HCT116 (cell line): ENCODE data around the gene RNGTT. TPM values are rescaled to one million over a fixed set of nuclear protein-coding genes. Genes with fewer than 3 reads are reported as not detected.

ENCODE experiments used
- ATAC-seq: fragments of 200-7000 bp; cut with Tn5 transposase; 2 replicates; pipeline ENCODE4 v1.9.1; 2020; ENCODE audit warnings: mild to moderate bottlenecking, moderate library complexity
- BruUV-seq: library from RNA; stranded (reverse); fragments of 400-500 nt; replicated peaks from 2 replicates; lab custom pipeline; 2021; lab: Mats Ljungman, UMichigan
- CTCF ChIA-PET: fragments of 300-600 bp; sonication (Branson Sonifier 250); formaldehyde crosslinking; loops from one replicate; lab custom pipeline; 2021; ENCODE audit warnings: antibody characterized with exemption; lab: Charles Lee
- POLR2A ChIA-PET: fragments of 300-600, 350-600 bp; sonication (Branson Sonifier 250); formaldehyde crosslinking; loops from one replicate; lab custom pipeline; 2021; ENCODE audit warnings: antibody characterized with exemption; lab: Charles Lee
- RAD21 ChIA-PET, 2 experiments: fragments of 300-600 bp; sonication (Branson Sonifier 250); formaldehyde crosslinking; loops; one replicate each; lab custom pipeline; 2023; ENCODE audit warnings: low total read pairs in 2 of 2; ENCODE audit not compliant: uncharacterized antibody in 2 of 2, unreplicated experiment in 2 of 2, low non-redundant PET in 1 of 2; lab: Charles Lee
- DNase-seq: peaks from one replicate; pipeline ENCODE4 v3.0.0-alpha.2; 2010; ENCODE audit warnings: low read depth, low spot score
- H2AFZ ChIP-seq: fragments of 200-600 bp; shearing (Covaris generic), sonication (generic); 2 replicates; pipeline ENCODE4 v1.6.1; 2017; ENCODE audit warnings: low read depth, mixed run types, mixed read lengths, antibody characterized with exemption, low read length; ENCODE audit not compliant: poor library complexity, severe bottlenecking
- H3K27ac ChIP-seq: 2 replicates; pipeline ENCODE4 v1.5.1; 2012; ENCODE audit warnings: low read depth, low read length
- H3K27me3 ChIP-seq: fragments of 200-600 bp; sonication (generic); 2 replicates; pipeline ENCODE4 v1.6.1; 2016; ENCODE audit warnings: mixed run types, low read length, mixed read lengths; ENCODE audit not compliant: insufficient read depth
- H3K36me3 ChIP-seq, 2 experiments: fragments of 200-500 bp in 1 of 2; fragments of 200-600 bp in 1 of 2; sonication (Bioruptor generic) in 1 of 2; sonication (generic) in 1 of 2; 2 replicates each; pipeline versions ENCODE4 v1.5.1 to v1.6.1; 2014 to 2016; ENCODE audit warnings: low read length in 2 of 2, inconsistent platforms in 1 of 2, mixed read lengths in 1 of 2, mixed run types in 1 of 2; ENCODE audit not compliant: insufficient read depth in 2 of 2, control insufficient read depth in 1 of 2
- H3K4me1 ChIP-seq, 2 experiments: fragments of 200-600 bp in 1 of 2; sonication (generic) in 1 of 2; 2 replicates each; pipeline versions ENCODE4 v1.5.1 to v1.6.1; 2012 to 2017; ENCODE audit warnings: low read length in 2 of 2, inconsistent platforms in 1 of 2, mild to moderate bottlenecking in 1 of 2, mixed read lengths in 1 of 2, mixed run types in 1 of 2, moderate library complexity in 1 of 2; ENCODE audit not compliant: insufficient read depth in 2 of 2, control insufficient read depth in 1 of 2
- H3K4me2 ChIP-seq: fragments of 200-600 bp; sonication (generic); 2 replicates; pipeline ENCODE4 v1.6.1; 2017; ENCODE audit warnings: mixed run types, low read length, mixed read lengths
- H3K4me3 ChIP-seq, 2 experiments: fragments of 200-600 bp in 1 of 2; sonication (generic) in 1 of 2; replicated peaks in 1 of 2; 2 replicates each; pipeline ENCODE4 v1.5.1; 2011 to 2016; ENCODE audit warnings: low read length in 2 of 2, control low read depth in 1 of 2, low read depth in 1 of 2, mild to moderate bottlenecking in 1 of 2, mixed read lengths in 1 of 2, mixed run types in 1 of 2
- H3K79me2 ChIP-seq: fragments of 200-600 bp; sonication (generic); 2 replicates; pipeline ENCODE4 v1.6.1; 2017; ENCODE audit warnings: mild to moderate bottlenecking, mixed run types, low read length, moderate library complexity, mixed read lengths; ENCODE audit not compliant: insufficient read depth
- H3K9ac ChIP-seq: fragments of 200-600 bp; sonication (generic); 2 replicates; pipeline ENCODE4 v1.6.1; 2016; ENCODE audit warnings: low read length, mixed read lengths
- H3K9me2 ChIP-seq: fragments of 200-600 bp; sonication (generic), shearing (Covaris generic); 2 replicates; pipeline ENCODE4 v1.6.1; 2017; ENCODE audit warnings: mixed run types, mild to moderate bottlenecking, moderate library complexity; ENCODE audit not compliant: insufficient read depth
- H3K9me3 ChIP-seq, 2 experiments: fragments of 200-500 bp in 1 of 2; fragments of 200-600 bp in 1 of 2; sonication (Bioruptor generic) in 1 of 2; sonication (generic) in 1 of 2; 2 replicates each; pipeline ENCODE4 v1.6.1; 2014 to 2017; ENCODE audit warnings: low read length in 2 of 2, mixed read lengths in 2 of 2, inconsistent platforms in 1 of 2, low read depth in 1 of 2, mild to moderate bottlenecking in 1 of 2, mixed run types in 1 of 2, moderate library complexity in 1 of 2; ENCODE audit not compliant: control insufficient read depth in 1 of 2, insufficient read depth in 1 of 2
- H4K20me1 ChIP-seq: fragments of 200-600 bp; sonication (generic), shearing (Covaris generic); 2 replicates; pipeline ENCODE4 v1.6.1; 2017; ENCODE audit warnings: mixed run types, mild to moderate bottlenecking, moderate library complexity; ENCODE audit not compliant: insufficient read depth
- CEBPB ChIP-seq: IDR thresholded peaks from 2 replicates; pipeline ENCODE4 v1.6.1; 2012; ENCODE audit warnings: low read depth
- EGR1 ChIP-seq: IDR thresholded peaks from 2 replicates; pipeline ENCODE4 v1.6.1; 2012; ENCODE audit warnings: low read depth
- ELF1 ChIP-seq: IDR thresholded peaks from 2 replicates; pipeline ENCODE4 v1.6.1; 2012; ENCODE audit warnings: low read depth, borderline replicate concordance
- EZH2phosphoT487 ChIP-seq: fragments of 200-600 bp; IDR thresholded peaks from 2 replicates; pipeline ENCODE4 v1.6.1; 2018; ENCODE audit warnings: antibody characterized with exemption, borderline replicate concordance
- FOSL1 ChIP-seq: IDR thresholded peaks from 2 replicates; pipeline ENCODE4 v1.6.1; 2012; ENCODE audit warnings: low read depth
- REST ChIP-seq: IDR thresholded peaks from 2 replicates; pipeline ENCODE4 v1.6.1; 2012; ENCODE audit warnings: low read depth
- ZNF274 ChIP-seq: fragments of 200-500 bp; sonication (Bioruptor generic); IDR thresholded peaks from 2 replicates; pipeline ENCODE4 v1.6.1; 2014; ENCODE audit warnings: mild to moderate bottlenecking, low read depth, low read length, inconsistent platforms
- intact Hi-C: fragments of 100-400 bp; cut with micrococcal nuclease; formaldehyde crosslinking; loops from 2 replicates; pipeline ENCODE4 v1.10.0; 2022
- total RNA-seq: library from RNA; stranded (reverse); gene quantifications from one replicate; pipeline ENCODE4 v1.2.1, GENCODE V29; 2021; ENCODE audit not compliant: unreplicated experiment
- TF ChIP-seq, protein P1 (sequence below), 3 experiments: fragments of 200-600 bp in 1 of 3; sonication (generic) in 1 of 3; IDR thresholded peaks in 2 of 3; conservative IDR thresholded peaks in 1 of 3; 2 replicates each; pipeline ENCODE4 v1.5.1; 2012 to 2017; ENCODE audit warnings: low read depth in 2 of 3, low read length in 2 of 3, antibody characterized with exemption in 1 of 3, borderline replicate concordance in 1 of 3, control low read depth in 1 of 3, mild to moderate bottlenecking in 1 of 3, mixed read lengths in 1 of 3, mixed run types in 1 of 3, moderate library complexity in 1 of 3; ENCODE audit not compliant: insufficient read depth in 1 of 3

The RNGTT gene
- total RNA-seq, 1 experiment from 2014 or later: 23.0 TPM

DNA sequence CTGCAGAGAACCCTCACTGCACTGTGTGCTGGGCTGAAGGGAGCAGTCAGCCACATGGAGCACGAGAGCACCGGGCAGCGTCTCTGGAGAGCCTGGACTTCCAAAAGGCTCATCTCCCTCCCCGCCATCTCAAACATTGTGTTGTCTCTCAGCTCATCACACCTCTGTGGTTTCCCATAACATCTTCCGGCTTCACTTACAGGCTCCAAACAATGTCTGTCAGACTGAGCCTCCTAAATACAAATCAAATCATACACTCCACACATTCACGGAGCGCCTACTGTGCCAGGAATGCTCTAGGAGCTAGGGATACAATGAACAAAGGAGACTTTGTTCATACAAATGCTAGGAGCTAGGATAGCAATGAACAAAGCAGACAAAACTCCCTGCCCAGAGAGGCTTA, 398.0 kb downstream of the RNGTT start:
- DNase-seq (no peak), ATAC-seq (peak; percentile 25; the same call in 1 of the 2 replicates)
- Histone ChIP-seq H3K27ac (no peak overlapping the region), H3K36me3 (no peaks in the 10 kb centered on the region), H3K9me3 (no peaks in the 10 kb centered on the region), H3K9me2 (no peaks in the 10 kb centered on the region), H3K27me3 (0 out of 2 replicates have a peak, but pooled peaks cover 4% of the 10 kb centered on the region), H4K20me1 (no peaks in the 10 kb centered on the region), H3K9ac (no peak overlapping the region), H3K79me2 (no peaks in the 10 kb centered on the region)
- CTCF ChIA-PET: no interaction called here
- TF ChIP-seq EZH2phosphoT487: no peak
- TF ChIP-seq FOSL1: no peak
- no peak for TF ChIP-seq ELF1
- TF ChIP-seq, protein P1, sequence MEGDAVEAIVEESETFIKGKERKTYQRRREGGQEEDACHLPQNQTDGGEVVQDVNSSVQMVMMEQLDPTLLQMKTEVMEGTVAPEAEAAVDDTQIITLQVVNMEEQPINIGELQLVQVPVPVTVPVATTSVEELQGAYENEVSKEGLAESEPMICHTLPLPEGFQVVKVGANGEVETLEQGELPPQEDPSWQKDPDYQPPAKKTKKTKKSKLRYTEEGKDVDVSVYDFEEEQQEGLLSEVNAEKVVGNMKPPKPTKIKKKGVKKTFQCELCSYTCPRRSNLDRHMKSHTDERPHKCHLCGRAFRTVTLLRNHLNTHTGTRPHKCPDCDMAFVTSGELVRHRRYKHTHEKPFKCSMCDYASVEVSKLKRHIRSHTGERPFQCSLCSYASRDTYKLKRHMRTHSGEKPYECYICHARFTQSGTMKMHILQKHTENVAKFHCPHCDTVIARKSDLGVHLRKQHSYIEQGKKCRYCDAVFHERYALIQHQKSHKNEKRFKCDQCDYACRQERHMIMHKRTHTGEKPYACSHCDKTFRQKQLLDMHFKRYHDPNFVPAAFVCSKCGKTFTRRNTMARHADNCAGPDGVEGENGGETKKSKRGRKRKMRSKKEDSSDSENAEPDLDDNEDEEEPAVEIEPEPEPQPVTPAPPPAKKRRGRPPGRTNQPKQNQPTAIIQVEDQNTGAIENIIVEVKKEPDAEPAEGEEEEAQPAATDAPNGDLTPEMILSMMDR (IDR thresholded peaks at IDR 0.05 in 2 of 3, conservative IDR thresholded peaks at IDR 0.05 in 1 of 3; ENCODE audit: borderline replicate concordance in 1 of 3, insufficient read depth in 1 of 3, low read depth in 2 of 3, low read length in 2 of 3): no peak
- no peak for TF ChIP-seq EGR1
- no peak for TF ChIP-seq REST
- TF ChIP-seq ZNF274: no peak
- TF ChIP-seq CEBPB: no peak
- TF ChIP-seq, all 23 proteins: peak for 0
- Histone ChIP-seq H3K4me3 (no peak overlapping the region), H2AFZ (no peak overlapping the region), H3K4me2 (no peak overlapping the region), H3K4me1 (no peaks in the 10 kb centered on the region)
- ChIA-PET RAD21 (no interaction called here), POLR2A (no interaction called here)
- intact Hi-C loops: no loop called here
- no TSS peak for BruUV-seq
